GM23248 (cell line): ENCODE measurements around the gene HSF2BP. TPM values are rescaled to one million over a fixed set of nuclear protein-coding genes. Genes with fewer than 3 reads are reported as not detected.

ENCODE experiments used
- DNase-seq: peaks from one replicate; pipeline ENCODE4 v3.0.0-alpha.2; 2015
- H2AFZ ChIP-seq: fragments of 200-600 bp; sonication (generic); 2 replicates; pipeline ENCODE4 v1.6.1; 2016; ENCODE audit warnings: antibody characterized with exemption
- H3F3A ChIP-seq: fragments of 200-600 bp; sonication (generic); 2 replicates; pipeline ENCODE4 v1.6.1; 2016; ENCODE audit warnings: mild to moderate bottlenecking, antibody characterized with exemption, mixed run types; ENCODE audit not compliant: insufficient read depth
- H3K27ac ChIP-seq: fragments of 200-600 bp; sonication (generic); 2 replicates; pipeline ENCODE4 v1.5.1; 2016; ENCODE audit warnings: mild to moderate bottlenecking
- H3K27me3 ChIP-seq: fragments of 200-600 bp; sonication (generic); replicated peaks from 2 replicates; pipeline ENCODE4 v1.6.1; 2016; ENCODE audit warnings: mild to moderate bottlenecking; ENCODE audit not compliant: insufficient read depth
- H3K36me3 ChIP-seq: fragments of 200-600 bp; sonication (generic); 2 replicates; pipeline ENCODE4 v1.6.1; 2016; ENCODE audit warnings: low read depth, mild to moderate bottlenecking
- H3K4me1 ChIP-seq: fragments of 200-600 bp; sonication (generic); 2 replicates; pipeline ENCODE4 v1.6.1; 2016; ENCODE audit warnings: mild to moderate bottlenecking; ENCODE audit not compliant: insufficient read depth
- H3K4me2 ChIP-seq: fragments of 200-600 bp; sonication (generic); one replicate; pipeline ENCODE4 v1.6.1; 2016; ENCODE audit warnings: mild to moderate bottlenecking; ENCODE audit not compliant: unreplicated experiment
- H3K4me3 ChIP-seq: fragments of 200-600 bp; sonication (generic); 2 replicates; pipeline ENCODE4 v1.5.1; 2016; ENCODE audit warnings: mild to moderate bottlenecking
- H3K79me2 ChIP-seq: fragments of 200-600 bp; sonication (generic); 2 replicates; pipeline ENCODE4 v1.6.1; 2016; ENCODE audit warnings: mild to moderate bottlenecking; ENCODE audit not compliant: insufficient read depth
- H3K9ac ChIP-seq: fragments of 200-600 bp; sonication (generic); 2 replicates; pipeline ENCODE4 v1.6.1; 2016; ENCODE audit warnings: mild to moderate bottlenecking
- H3K9me2 ChIP-seq: fragments of 200-600 bp; sonication (generic); 2 replicates; pipeline ENCODE4 v1.6.1; 2016; ENCODE audit warnings: mixed run types, mild to moderate bottlenecking, moderate library complexity; ENCODE audit not compliant: insufficient read depth
- H3K9me3 ChIP-seq: fragments of 200-600 bp; sonication (generic); one replicate; pipeline ENCODE4 v1.6.1; 2017; ENCODE audit warnings: low read depth
- H4K20me1 ChIP-seq: fragments of 200-600 bp; sonication (generic); 2 replicates; pipeline ENCODE4 v1.6.0; 2016; ENCODE audit not compliant: insufficient read depth
- EZH2 ChIP-seq: fragments of 200-600 bp; sonication (generic); IDR thresholded peaks from 2 replicates; pipeline ENCODE4 v1.6.1; 2018; ENCODE audit warnings: antibody characterized with exemption, mild to moderate bottlenecking; ENCODE audit not compliant: insufficient read depth, poor library complexity, severe bottlenecking
- EZH2phosphoT487 ChIP-seq: fragments of 200-600 bp; sonication (generic); IDR thresholded peaks from 2 replicates; pipeline ENCODE4 v1.6.1; 2018; ENCODE audit warnings: antibody characterized with exemption, moderate library complexity, mild to moderate bottlenecking, low read depth; ENCODE audit not compliant: insufficient read depth
- WGBS, 2 experiments: methylation state at CpG; one replicate each; pipeline ENCODE4 v1.1.6; 2015 to 2017; ENCODE audit warnings: low lambda C conversion rate in 2 of 2, low coverage in 1 of 2; ENCODE audit errors: missing lambda C conversion rate in 2 of 2; 5-methylcytosine and 5-hydroxymethylcytosine counted together
- in situ Hi-C: fragments of 300-500 bp; cut with MboI; formaldehyde crosslinking; loops from 2 replicates; pipeline ENCODE4 v1.15.0; 2020
- polyA plus RNA-seq: library from polyadenylated mRNA; unstranded; fragments of >200 nt; fragmentation: Nextera tagmentation; extraction: Ambion mirVana; gene quantifications from 2 replicates; pipeline ENCODE4 v1.2.1, GENCODE V29; 2016
- total RNA-seq: library from RNA; depleted of rRNA; stranded (reverse); fragments of >200 nt; shearing (Covaris generic); gene quantifications from 2 replicates; pipeline ENCODE4 v1.2.3, GENCODE V29; 2014

HSF2BP gene
- total and polyA plus RNA-seq, 2 experiments from 2014 or later = 1.6 to 4.8 TPM

GRCh38 chr21:43627527-43627926 lies 31.8 kb downstream of the HSF2BP start:
- 50 to 54% methylated on average over 2 of the region's 2 CpGs for WGBS, 2 experiments
- 0 out of 2 replicates have a peak, but pooled peaks cover 1% of the 10 kb centered on the region for H3K4me1 ChIP-seq
- no peaks in the 10 kb centered on the region for H3F3A ChIP-seq
- in situ Hi-C loops = no loop called here
- no peak overlapping the region for H3K27ac ChIP-seq
- H3K9me2 ChIP-seq = no peaks in the 10 kb centered on the region
- no peak overlapping the region for H3K9ac ChIP-seq
- no peaks in the 10 kb centered on the region for H3K27me3 ChIP-seq
- no peaks in the 10 kb centered on the region for H3K9me3 ChIP-seq
- H4K20me1 ChIP-seq = no peaks in the 10 kb centered on the region
- no peak overlapping the region for H3K4me3 ChIP-seq
- TF ChIP-seq EZH2phosphoT487 (no peak), EZH2 (no peak)
- no peaks in the 10 kb centered on the region for H3K36me3 ChIP-seq
- DNase-seq = no peak
- H3K4me2 ChIP-seq = no peak overlapping the region
- no peak overlapping the region for H2AFZ ChIP-seq
- H3K79me2 ChIP-seq = no peaks in the 10 kb centered on the region

GRCh38 chr21:43626390-43626789 lies 32.9 kb downstream of the HSF2BP start:
- Histone ChIP-seq H3K4me3 (no peak overlapping the region), H3K27me3 (no peaks in the 10 kb centered on the region), H3K36me3 (no peaks in the 10 kb centered on the region), H3F3A (no peaks in the 10 kb centered on the region), H3K9me3 (no peaks in the 10 kb centered on the region), H3K27ac (no peak overlapping the region), H3K4me1 (no peaks in the 10 kb centered on the region), H2AFZ (no peak overlapping the region), H4K20me1 (no peaks in the 10 kb centered on the region), H3K4me2 (no peak overlapping the region), H3K9me2 (no peaks in the 10 kb centered on the region), H3K79me2 (no peaks in the 10 kb centered on the region), H3K9ac (no peak overlapping the region)
- WGBS, 2 experiments = 71% methylated on average over 3 of the region's 3 CpGs
- TF ChIP-seq EZH2 = no peak
- TF ChIP-seq EZH2phosphoT487 = no peak
- DNase-seq = no peak
- in situ Hi-C loops = no loop called here

GRCh38 chr21:43624339-43624738 lies 34.9 kb downstream of the HSF2BP start:
- Histone ChIP-seq H2AFZ (no peak overlapping the region), H3K4me1 (no peaks in the 10 kb centered on the region), H3K9me2 (no peaks in the 10 kb centered on the region), H3F3A (no peaks in the 10 kb centered on the region), H3K79me2 (no peaks in the 10 kb centered on the region), H3K27me3 (no peaks in the 10 kb centered on the region), H3K36me3 (no peaks in the 10 kb centered on the region), H3K27ac (no peak overlapping the region), H4K20me1 (no peaks in the 10 kb centered on the region), H3K9ac (no peak overlapping the region), H3K4me2 (no peak overlapping the region), H3K9me3 (no peaks in the 10 kb centered on the region), H3K4me3 (no peak overlapping the region)
- TF ChIP-seq EZH2 = no peak
- TF ChIP-seq EZH2phosphoT487 = no peak
- no peak for DNase-seq
- 76 to 81% methylated on average over 4 of the region's 4 CpGs for WGBS, 2 experiments
- in situ Hi-C loops = no loop called here

GRCh38 chr21:43623588-43623987 lies 35.7 kb downstream of the HSF2BP start:
- H3K9me2 ChIP-seq = no peaks in the 10 kb centered on the region
- H3K9ac ChIP-seq = no peak overlapping the region
- H4K20me1 ChIP-seq = no peaks in the 10 kb centered on the region
- H3K9me3 ChIP-seq = no peaks in the 10 kb centered on the region
- no peaks in the 10 kb centered on the region for H3F3A ChIP-seq
- WGBS, 2 experiments = 69 to 86% methylated on average over 2 of the region's 2 CpGs
- H3K27me3 ChIP-seq = no peaks in the 10 kb centered on the region
- no peaks in the 10 kb centered on the region for H3K4me1 ChIP-seq
- H2AFZ ChIP-seq = no peak overlapping the region
- no peak for TF ChIP-seq EZH2phosphoT487
- TF ChIP-seq EZH2 = no peak
- no peak overlapping the region for H3K4me3 ChIP-seq
- DNase-seq = no peak
- no peak overlapping the region for H3K4me2 ChIP-seq
- no peaks in the 10 kb centered on the region for H3K36me3 ChIP-seq
- no peak overlapping the region for H3K27ac ChIP-seq
- H3K79me2 ChIP-seq = no peaks in the 10 kb centered on the region
- in situ Hi-C loops = no loop called here

GRCh38 chr21:43622796-43623195 lies 36.5 kb downstream of the HSF2BP start:
- TF ChIP-seq EZH2phosphoT487 = no peak
- TF ChIP-seq EZH2 = no peak
- no peak for DNase-seq
- no peak overlapping the region for H3K27ac ChIP-seq
- no peaks in the 10 kb centered on the region for H3K4me1 ChIP-seq
- no peaks in the 10 kb centered on the region for H3F3A ChIP-seq
- no peak overlapping the region for H3K9ac ChIP-seq
- H3K79me2 ChIP-seq = no peaks in the 10 kb centered on the region
- H3K4me2 ChIP-seq = no peak overlapping the region
- no peaks in the 10 kb centered on the region for H3K9me3 ChIP-seq
- no peak overlapping the region for H3K4me3 ChIP-seq
- in situ Hi-C loops = no loop called here
- no peaks in the 10 kb centered on the region for H4K20me1 ChIP-seq
- H3K36me3 ChIP-seq = no peaks in the 10 kb centered on the region
- WGBS, 2 experiments = 56 to 65% methylated on average over 2 of the region's 2 CpGs
- no peak overlapping the region for H2AFZ ChIP-seq
- H3K9me2 ChIP-seq = no peaks in the 10 kb centered on the region
- no peaks in the 10 kb centered on the region for H3K27me3 ChIP-seq
